NCI-H748 (cell line): ENCODE measurements around the gene POGZ.
"Not testable (repeated sequence)": the region's sequence is repeated elsewhere in the genome, so short reads cannot be mapped to it uniquely, and the experiment has no call there.

ENCODE experiments used
- DNase-seq: peaks from one replicate; lab custom pipeline; 2025; ENCODE audit not compliant: unreplicated experiment; lab: John Stamatoyannopoulos, UW

The POGZ gene

GRCh38 chr1:151425103-151425502 lies 34.2 kb downstream of the POGZ start:
- no peak for DNase-seq

- DNase-seq, result no peak
These were observed 39.5 kb downstream of the POGZ start for GRCh38 chr1:151419819-151420218.

GRCh38 chr1:151418081-151418480 lies 41.2 kb downstream of the POGZ start:
- DNase-seq, result no peak

- DNase-seq, result no peak
These were observed 43.1 kb downstream of the POGZ start for GRCh38 chr1:151416231-151416630.

GRCh38 chr1:151411884-151412283 lies 47.4 kb downstream of the POGZ start:
- no peak for DNase-seq

GRCh38 chr1:151408891-151409290 lies 50.4 kb downstream of the POGZ start:
- no peak for DNase-seq

GRCh38 chr1:151407304-151407703 lies 52.0 kb downstream of the POGZ start:
- no peak for DNase-seq

- DNase-seq, result no peak
These were observed 53.1 kb downstream of the POGZ start for GRCh38 chr1:151406176-151406575.

GRCh38 chr1:151405187-151405951 lies 53.9 kb downstream of the POGZ start:
- DNase-seq, result no peak

- no peak for DNase-seq
These were observed 55.7 kb downstream of the POGZ start for GRCh38 chr1:151403612-151404011.

- no peak for DNase-seq
These were observed 56.5 kb downstream of the POGZ start for GRCh38 chr1:151402764-151403163.

- DNase-seq, result no peak
These were observed 57.4 kb downstream of the POGZ start for GRCh38 chr1:151401860-151402259.

GRCh38 chr1:151401125-151401788 lies 58.0 kb downstream of the POGZ start:
- no peak for DNase-seq

GRCh38 chr1:151399324-151400171 lies 59.7 kb downstream of the POGZ start, which contains the start of gene PSMB4:
Gene PSMB4 (plus strand): TSS chr1:151399573. CDS start chr1:151399588, 15 bp downstream.
- peak; percentile 91 for DNase-seq

GRCh38 chr1:151396265-151396664 lies 63.0 kb downstream of the POGZ start:
- DNase-seq, result not testable (repeated sequence)

GRCh38 chr1:151393583-151393982 lies 65.7 kb downstream of the POGZ start:
- DNase-seq, result no peak

GRCh38 chr1:151391079-151391563 lies 68.2 kb downstream of the POGZ start:
- no peak for DNase-seq

- not testable (repeated sequence) for DNase-seq
These were observed 68.8 kb downstream of the POGZ start for GRCh38 chr1:151390221-151391078.

- no peak for DNase-seq
These were observed 73.3 kb downstream of the POGZ start for GRCh38 chr1:151386002-151386401.

GRCh38 chr1:151384584-151384983 lies 74.7 kb downstream of the POGZ start:
- no peak for DNase-seq
